Measurements from ENCODE around the gene SNAPC2. TPM values are rescaled to one million over a fixed set of nuclear protein-coding genes. Genes with fewer than 3 reads are reported as not detected.
"Not testable (repeated sequence)": the region's sequence is repeated elsewhere in the genome, so short reads cannot be mapped to it uniquely, and the experiment has no call there.

Gene SNAPC2
- total RNA-seq, 1 experiment from 2014 or later = 23.2 TPM

DNA sequence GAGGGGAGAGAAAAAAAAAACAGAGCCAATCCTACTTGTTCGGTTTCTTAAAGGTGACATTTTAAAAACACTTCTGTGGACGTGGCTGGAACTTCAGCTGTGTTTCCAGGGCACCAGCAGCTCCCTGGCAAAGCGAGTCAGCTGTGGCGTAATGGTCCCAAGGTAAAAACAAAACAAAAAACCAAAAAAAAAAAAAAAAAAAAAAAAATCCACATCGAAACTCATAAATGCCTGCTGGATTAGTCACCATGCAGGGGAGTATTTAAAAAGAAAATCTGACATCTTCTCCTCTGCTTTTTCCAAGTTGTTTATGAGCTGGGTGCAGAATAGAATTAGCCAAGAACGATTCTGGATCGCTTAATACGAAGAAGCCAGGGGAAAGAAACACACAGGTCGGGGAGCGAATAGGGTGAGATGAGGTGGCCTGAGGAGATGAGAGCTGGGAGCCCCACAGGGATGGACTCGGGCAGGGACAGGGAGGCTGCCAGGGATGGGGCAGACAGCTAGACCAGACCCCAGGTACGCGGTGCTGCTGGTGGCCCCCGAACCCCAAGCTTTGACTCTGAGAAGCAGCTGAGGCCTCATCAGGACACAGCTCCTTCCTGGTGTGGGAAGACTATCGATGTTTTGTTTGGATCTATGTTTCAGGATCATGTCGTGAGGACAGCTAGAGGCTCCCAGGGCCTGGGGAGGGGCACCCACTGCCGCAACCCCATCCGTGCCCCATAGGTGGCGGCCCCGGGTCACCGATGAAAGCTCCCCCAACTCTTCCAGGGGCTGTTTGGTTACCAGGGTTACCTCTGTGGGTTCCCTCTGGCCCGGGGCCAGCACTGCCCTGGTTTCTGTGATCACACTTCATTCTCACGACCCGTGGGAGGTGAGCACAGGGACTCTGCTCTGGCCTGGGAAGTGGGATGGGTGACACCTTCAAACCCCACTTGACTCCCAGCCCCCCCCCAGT lies 8.9 kb downstream of the SNAPC2 start:
- peak; percentile 84 for DNase-seq (ENCODE audit: low spot score)
- Mint-ChIP-seq H3K36me3 (peaks cover 17% of the 10 kb centered on the region), H3K27me3 (ENCODE audit: low read depth) (no peaks in the 10 kb centered on the region), H3K4me3 (no peak overlapping the region), H3K9me3 (no peaks in the 10 kb centered on the region), H3K4me1 (peaks cover 4% of the 10 kb centered on the region; the same call in 1 of the 2 replicates), H3K27ac (peak overlapping the region; percentile 70; the same call in 1 of the 2 replicates)
- ChIA-PET CTCF (interaction anchor here (0.7 to 2.5 kb wide), 24 partner anchors 8 to 361 kb away, joined by 3 to 43 read pairs (median 7); partner anchors contain the start of genes MAP2K7, SNAPC2 and TIMM44), POLR2A (interaction anchor here (0.7 to 1.3 kb wide), 3 partner anchors 15 to 71 kb away, joined by 8 to 13 read pairs (median 11); partner anchors contain the start of gene TIMM44)
- TF ChIP-seq CTCF (IDR thresholded peaks at IDR 0.05) (peak; percentile 71), FOXP1 (CRISPR knock-in tag; IDR thresholded peaks at IDR 0.05; ENCODE audit: borderline replicate concordance) (no peak)
- ATAC-seq = peak; percentile 63

GRCh38 chr19:7930030-7930429 lies 9.9 kb downstream of the SNAPC2 start:
- not testable (repeated sequence) for H3K27ac Mint-ChIP-seq; H3K4me1 Mint-ChIP-seq; H3K9me3 Mint-ChIP-seq; ATAC-seq; H3K27me3 Mint-ChIP-seq (ENCODE audit: low read depth); DNase-seq (ENCODE audit: low spot score); H3K4me3 Mint-ChIP-seq
- CTCF ChIA-PET = interaction anchor here (1.1 to 2.5 kb wide), 7 partner anchors 8 to 125 kb away, joined by 3 to 43 read pairs (median 11); partner anchors contain the start of genes SNAPC2 and TIMM44
- peaks cover 21% of the 10 kb centered on the region for H3K36me3 Mint-ChIP-seq
- POLR2A ChIA-PET = interaction anchor here (0.6 to 0.9 kb wide), 5 partner anchors 13 to 209 kb away, joined by 3 to 6 read pairs (median 3); partner anchors contain the start of gene TIMM44

GRCh38 chr19:7930765-7931164 lies 10.6 kb downstream of the SNAPC2 start:
- ChIA-PET CTCF (interaction anchor here (1.6 to 2.5 kb wide), 3 partner anchors 10 to 13 kb away, joined by 4 to 43 read pairs (median 39); partner anchors contain the start of genes SNAPC2 and TIMM44), POLR2A (interaction anchor here (0.6 to 0.9 kb wide), 3 partner anchors 13 to 138 kb away, joined by 3 to 5 read pairs (median 3); partner anchors contain the start of gene TIMM44)
- TF ChIP-seq, protein P1, sequence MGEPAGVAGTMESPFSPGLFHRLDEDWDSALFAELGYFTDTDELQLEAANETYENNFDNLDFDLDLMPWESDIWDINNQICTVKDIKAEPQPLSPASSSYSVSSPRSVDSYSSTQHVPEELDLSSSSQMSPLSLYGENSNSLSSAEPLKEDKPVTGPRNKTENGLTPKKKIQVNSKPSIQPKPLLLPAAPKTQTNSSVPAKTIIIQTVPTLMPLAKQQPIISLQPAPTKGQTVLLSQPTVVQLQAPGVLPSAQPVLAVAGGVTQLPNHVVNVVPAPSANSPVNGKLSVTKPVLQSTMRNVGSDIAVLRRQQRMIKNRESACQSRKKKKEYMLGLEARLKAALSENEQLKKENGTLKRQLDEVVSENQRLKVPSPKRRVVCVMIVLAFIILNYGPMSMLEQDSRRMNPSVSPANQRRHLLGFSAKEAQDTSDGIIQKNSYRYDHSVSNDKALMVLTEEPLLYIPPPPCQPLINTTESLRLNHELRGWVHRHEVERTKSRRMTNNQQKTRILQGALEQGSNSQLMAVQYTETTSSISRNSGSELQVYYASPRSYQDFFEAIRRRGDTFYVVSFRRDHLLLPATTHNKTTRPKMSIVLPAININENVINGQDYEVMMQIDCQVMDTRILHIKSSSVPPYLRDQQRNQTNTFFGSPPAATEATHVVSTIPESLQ (CRISPR knock-in tag; IDR thresholded peaks at IDR 0.05) = no peak
- TF ChIP-seq NR2C2 (CRISPR knock-in tag; IDR thresholded peaks at IDR 0.05) (no peak), HMGXB4 (CRISPR knock-in tag; IDR thresholded peaks at IDR 0.05) (no peak), ZNF317 (CRISPR knock-in tag; IDR thresholded peaks at IDR 0.05; ENCODE audit: borderline replicate concordance, low read depth) (no peak), CTCF (IDR thresholded peaks at IDR 0.05) (no peak), RORB (CRISPR knock-in tag; IDR thresholded peaks at IDR 0.05) (no peak), SOX15 (CRISPR knock-in tag; IDR thresholded peaks at IDR 0.05) (no peak), NR3C1 (CRISPR knock-in tag; conservative IDR thresholded peaks at IDR 0.05; ENCODE audit: low read depth) (no peak), ELF4 (CRISPR knock-in tag; IDR thresholded peaks at IDR 0.05; ENCODE audit: low read depth) (no peak), CREM (CRISPR knock-in tag; IDR thresholded peaks at IDR 0.05) (no peak), MYBL2 (CRISPR knock-in tag; IDR thresholded peaks at IDR 0.05) (no peak)
- TF ChIP-seq, protein P2, sequence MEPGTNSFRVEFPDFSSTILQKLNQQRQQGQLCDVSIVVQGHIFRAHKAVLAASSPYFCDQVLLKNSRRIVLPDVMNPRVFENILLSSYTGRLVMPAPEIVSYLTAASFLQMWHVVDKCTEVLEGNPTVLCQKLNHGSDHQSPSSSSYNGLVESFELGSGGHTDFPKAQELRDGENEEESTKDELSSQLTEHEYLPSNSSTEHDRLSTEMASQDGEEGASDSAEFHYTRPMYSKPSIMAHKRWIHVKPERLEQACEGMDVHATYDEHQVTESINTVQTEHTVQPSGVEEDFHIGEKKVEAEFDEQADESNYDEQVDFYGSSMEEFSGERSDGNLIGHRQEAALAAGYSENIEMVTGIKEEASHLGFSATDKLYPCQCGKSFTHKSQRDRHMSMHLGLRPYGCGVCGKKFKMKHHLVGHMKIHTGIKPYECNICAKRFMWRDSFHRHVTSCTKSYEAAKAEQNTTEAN (CRISPR knock-in tag; IDR thresholded peaks at IDR 0.05) = no peak
- H3K36me3 Mint-ChIP-seq = peaks cover 23% of the 10 kb centered on the region
- H3K27ac Mint-ChIP-seq = no peak overlapping the region
- H3K4me3 Mint-ChIP-seq = no peak overlapping the region
- H3K9me3 Mint-ChIP-seq = no peaks in the 10 kb centered on the region
- H3K27me3 Mint-ChIP-seq (ENCODE audit: low read depth) = no peaks in the 10 kb centered on the region
- no peak for ATAC-seq
- DNase-seq (ENCODE audit: low spot score) = no peak
- peaks cover 4% of the 10 kb centered on the region; the same call in 1 of the 2 replicates for H3K4me1 Mint-ChIP-seq

Measured in WTC11 (cell line).